KMS-11 (cell line): ENCODE results near the gene CNTN5.
A peak's percentile ranks its signal among the peaks of the same experiment; 100 is the strongest.

ENCODE experiments used
- H2AFZ ChIP-seq: fragments of 200-600 bp; sonication (generic); 2 replicates; pipeline ENCODE4 v1.6.1; 2016; ENCODE audit warnings: antibody characterized with exemption, mixed run types, low read depth
- H3K27ac ChIP-seq: fragments of 200-600 bp; sonication (generic); 2 replicates; pipeline ENCODE4 v1.6.1; 2016; ENCODE audit warnings: mild to moderate bottlenecking, mixed run types
- H3K27me3 ChIP-seq: fragments of 200-600 bp; sonication (generic); 2 replicates; pipeline ENCODE4 v1.6.1; 2017; ENCODE audit warnings: mild to moderate bottlenecking, low read depth, mixed run types, moderate library complexity; ENCODE audit not compliant: insufficient read depth
- H3K36me3 ChIP-seq: fragments of 200-600 bp; sonication (generic); 2 replicates; pipeline ENCODE4 v1.6.1; 2017; ENCODE audit warnings: mild to moderate bottlenecking, mixed run types; ENCODE audit not compliant: insufficient read depth
- H3K4me1 ChIP-seq: fragments of 200-600 bp; sonication (generic); 2 replicates; pipeline ENCODE4 v1.6.1; 2016; ENCODE audit warnings: mild to moderate bottlenecking, low read depth, mixed run types; ENCODE audit not compliant: poor library complexity, severe bottlenecking
- H3K4me2 ChIP-seq: fragments of 200-600 bp; sonication (generic); 2 replicates; pipeline ENCODE4 v1.7.0; 2016; ENCODE audit warnings: mild to moderate bottlenecking, mixed run types
- H3K4me3 ChIP-seq: fragments of 200-600 bp; sonication (generic); IDR thresholded peaks from 2 replicates; pipeline ENCODE4 v1.6.1; 2017; ENCODE audit warnings: low read depth, low read length, mixed read lengths; ENCODE audit not compliant: insufficient read depth
- H3K79me2 ChIP-seq: fragments of 200-600 bp; sonication (generic); 2 replicates; pipeline ENCODE4 v1.6.1; 2016; ENCODE audit warnings: low read depth, mixed run types; ENCODE audit not compliant: insufficient read depth
- H3K9ac ChIP-seq: fragments of 200-600 bp; sonication (generic); 2 replicates; pipeline ENCODE4 v1.6.1; 2016; ENCODE audit warnings: mild to moderate bottlenecking, mixed run types
- H4K20me1 ChIP-seq: fragments of 200-600 bp; sonication (generic); 2 replicates; pipeline ENCODE4 v1.6.1; 2016; ENCODE audit warnings: mild to moderate bottlenecking, mixed run types; ENCODE audit not compliant: insufficient read depth
- CTCF ChIP-seq: fragments of 200-600 bp; sonication (generic); conservative IDR thresholded peaks from 2 replicates; pipeline ENCODE4 v1.6.1; 2017; ENCODE audit warnings: low read depth, mild to moderate bottlenecking, antibody characterized with exemption, low read length, moderate library complexity, mixed read lengths

CNTN5 gene

GRCh38 chr11:99708928-99709672, 688.4 kb downstream of the CNTN5 start:
- no peak overlapping the region for H3K4me3 ChIP-seq
- H3K4me1 ChIP-seq: no peaks in the 10 kb centered on the region
- TF ChIP-seq CTCF: no peak
- no peak overlapping the region for H3K27ac ChIP-seq
- no peak overlapping the region for H2AFZ ChIP-seq
- no peaks in the 10 kb centered on the region for H4K20me1 ChIP-seq
- no peaks in the 10 kb centered on the region for H3K36me3 ChIP-seq
- no peaks in the 10 kb centered on the region for H3K27me3 ChIP-seq
- no peak overlapping the region for H3K4me2 ChIP-seq
- H3K9ac ChIP-seq: no peak overlapping the region
- H3K79me2 ChIP-seq: no peaks in the 10 kb centered on the region

- no peaks in the 10 kb centered on the region for H4K20me1 ChIP-seq
- H3K4me1 ChIP-seq: no peaks in the 10 kb centered on the region
- no peak overlapping the region for H3K9ac ChIP-seq
- H3K4me2 ChIP-seq: no peak overlapping the region
- TF ChIP-seq CTCF: no peak
- no peaks in the 10 kb centered on the region for H3K36me3 ChIP-seq
- H2AFZ ChIP-seq: no peak overlapping the region
- H3K27me3 ChIP-seq: no peaks in the 10 kb centered on the region
- no peak overlapping the region for H3K4me3 ChIP-seq
- no peaks in the 10 kb centered on the region for H3K79me2 ChIP-seq
- H3K27ac ChIP-seq: no peak overlapping the region
Observed at GRCh38 chr11:99716302-99716701, 695.6 kb downstream of the CNTN5 start.

- Histone ChIP-seq H3K4me3 (no peak overlapping the region), H3K27ac (no peak overlapping the region), H3K4me1 (no peaks in the 10 kb centered on the region), H3K36me3 (no peaks in the 10 kb centered on the region), H3K27me3 (no peaks in the 10 kb centered on the region), H3K4me2 (no peak overlapping the region), H4K20me1 (no peaks in the 10 kb centered on the region), H2AFZ (no peak overlapping the region), H3K79me2 (no peaks in the 10 kb centered on the region), H3K9ac (no peak overlapping the region)
- TF ChIP-seq CTCF: no peak
Observed at GRCh38 chr11:99718291-99718690, 697.5 kb downstream of the CNTN5 start.

- Histone ChIP-seq H3K9ac (no peak overlapping the region), H2AFZ (no peak overlapping the region), H3K4me2 (no peak overlapping the region), H3K4me1 (peaks cover 9% of the 10 kb centered on the region), H3K79me2 (no peaks in the 10 kb centered on the region), H4K20me1 (no peaks in the 10 kb centered on the region), H3K36me3 (no peaks in the 10 kb centered on the region), H3K4me3 (no peak overlapping the region), H3K27ac (no peak overlapping the region), H3K27me3 (no peaks in the 10 kb centered on the region)
- peak; percentile 61 for TF ChIP-seq CTCF
Observed at GRCh38 chr11:99739464-99740089, 718.8 kb downstream of the CNTN5 start.
